NCI-H774 (cell line): ENCODE results near the gene ATF2.

Source experiments
- DNase-seq: peaks from one replicate; lab custom pipeline; 2025; lab: John Stamatoyannopoulos, UW

The ATF2 gene

GRCh38 chr2:175167792-175168563, at the start of gene ATF2:
Gene ATF2, minus strand, starts transcription at chr2:175168203. Its CDS starts 31,760 bp downstream, at chr2:175136443.
- peak; percentile 98 for DNase-seq

- DNase-seq: peak; percentile 59
Measured at GRCh38 chr2:175207741-175208438, 39.9 kb upstream of the ATF2 start.

GRCh38 chr2:175206866-175207265, 38.9 kb upstream of the ATF2 start:
- no peak for DNase-seq

GRCh38 chr2:175205523-175205922, 37.5 kb upstream of the ATF2 start:
- no peak for DNase-seq

GRCh38 chr2:175203621-175204496, 35.9 kb upstream of the ATF2 start:
- DNase-seq: peak; percentile 20

- DNase-seq: no peak
Measured at GRCh38 chr2:175195012-175195411, 27.0 kb upstream of the ATF2 start.

GRCh38 chr2:175188761-175189160, 20.8 kb upstream of the ATF2 start:
- DNase-seq: no peak

- DNase-seq: no peak
Measured at GRCh38 chr2:175187378-175187777, 19.4 kb upstream of the ATF2 start.

GRCh38 chr2:175183674-175184073, 15.7 kb upstream of the ATF2 start:
- DNase-seq: no peak

- DNase-seq: no peak
Measured at GRCh38 chr2:175181877-175182308, 13.9 kb upstream of the ATF2 start.

- peak; percentile 94 for DNase-seq
Measured at GRCh38 chr2:175181104-175181876, 13.3 kb upstream of the ATF2 start, which contains the start of gene ATP5MC3. Gene ATP5MC3, minus strand, starts transcription at chr2:175181710. Its CDS starts 317 bp downstream, at chr2:175181393.

- DNase-seq: peak; percentile 4
Measured at GRCh38 chr2:175180701-175181103, 12.7 kb upstream of the ATF2 start.

GRCh38 chr2:175176624-175177023, 8.6 kb upstream of the ATF2 start:
- no peak for DNase-seq

- DNase-seq: no peak
Measured at GRCh38 chr2:175175896-175176295, 7.9 kb upstream of the ATF2 start.

GRCh38 chr2:175175320-175175719, 7.3 kb upstream of the ATF2 start:
- no peak for DNase-seq

GRCh38 chr2:175170659-175171304, 2.8 kb upstream of the ATF2 start:
- no peak for DNase-seq

- DNase-seq: no peak
Measured at GRCh38 chr2:175169191-175169590, 1.2 kb upstream of the ATF2 start.

- DNase-seq: no peak
Measured at GRCh38 chr2:175168564-175168945, 552 bp upstream of the ATF2 start.

- no peak for DNase-seq
Measured at GRCh38 chr2:175167076-175167791, 769 bp downstream of the ATF2 start.

GRCh38 chr2:175166216-175166824, 1.7 kb downstream of the ATF2 start:
- no peak for DNase-seq
